Stomach (tissue), 9 donors: ENCODE data around the gene COG5. TPM values are rescaled to one million over a fixed set of nuclear protein-coding genes. Genes with fewer than 3 reads are reported as not detected.

Experiments used
- DNase-seq, 2 donors: peaks; one replicate each; pipeline versions ENCODE4 v3.0.0 to v3.0.0-alpha.2; 2013 to 2019
- H3K27ac ChIP-seq, 5 donors: fragments of 200-600 bp in 4 of 5; sonication (generic) in 4 of 5; one replicate each; pipeline ENCODE4 v1.5.1; 2013 to 2019; ENCODE audit warnings: mild to moderate bottlenecking in 1 of 5, moderate library complexity in 1 of 5
- H3K27me3 ChIP-seq, 3 donors: fragments of 200-600 bp; sonication (generic); one replicate each; pipeline ENCODE4 v1.5.1; 2017 to 2019; ENCODE audit warnings: mixed run types in 1 of 3
- H3K36me3 ChIP-seq, 4 donors: fragments of 200-600 bp; sonication (generic); 1 replicate in 3 of 4; 2 replicates in 1 of 4; pipeline ENCODE4 v1.5.1; 2016 to 2019
- H3K4me1 ChIP-seq, 4 donors: fragments of 200-600 bp; sonication (generic); one replicate each; pipeline ENCODE4 v1.5.1; 2016 to 2019
- H3K4me3 ChIP-seq, 4 donors: fragments of 200-600 bp; sonication (generic) in 3 of 4; one replicate each; pipeline ENCODE4 v1.5.1; 2016 to 2019; ENCODE audit warnings: mild to moderate bottlenecking in 1 of 4
- H3K9me3 ChIP-seq, 4 donors: fragments of 200-600 bp; sonication (generic); one replicate each; pipeline ENCODE4 v1.5.1; 2016 to 2019
- EP300 ChIP-seq: sonication (generic); formaldehyde crosslinking; IDR thresholded peaks from one replicate; pipeline ENCODE4 v1.6.1; 2017; ENCODE audit warnings: antibody characterized with exemption
- POLR2A ChIP-seq, 4 donors: fragments of 450-650 bp; IDR thresholded peaks; one replicate each; pipeline ENCODE4 v1.6.1; 2016; ENCODE audit warnings: antibody characterized with exemption in 4 of 4, control low read depth in 2 of 4, mild to moderate bottlenecking in 1 of 4, moderate library complexity in 1 of 4
- POLR2AphosphoS5 ChIP-seq, 3 donors: sonication (generic); formaldehyde crosslinking; IDR thresholded peaks; one replicate each; pipeline ENCODE4 v1.6.1; 2016; ENCODE audit warnings: antibody characterized with exemption in 3 of 3
- WGBS, 5 donors: extraction: QIAGEN DNeasy Blood & Tissue Kit in 3 of 5; methylation state at CpG; one replicate each; pipeline versions ENCODE4 v1.1.5 to v1.1.7; 2013 to 2018; 5-methylcytosine and 5-hydroxymethylcytosine counted together
- intact Hi-C: fragments of 100-400 bp; cut with DNase I; formaldehyde crosslinking; loops from one replicate; pipeline ENCODE4 v1.15.1; 2023; ENCODE audit warnings: low total_unique reads
- polyA plus RNA-seq, 3 donors: library from polyadenylated mRNA; stranded (reverse); fragments of 200-250 nt; gene quantifications; one replicate each; pipeline ENCODE4 v1.2.3, GENCODE V29; 2013
- total RNA-seq, 5 donors: library from RNA; depleted of rRNA; stranded (reverse); fragments of >200 nt; gene quantifications; one replicate each; pipeline versions ENCODE4 v1.1.0 to v1.2.3, GENCODE V29; 2014 to 2016
- TF ChIP-seq, protein P1 (sequence below), 7 experiments: fragments of 450-650 bp in 4 of 7; fragments of 200-600 bp in 3 of 7; sonication (generic) in 3 of 7; IDR thresholded peaks; one replicate each; pipeline ENCODE4 v1.5.1; 2016 to 2019; ENCODE audit warnings: antibody characterized with exemption in 7 of 7, control low read depth in 2 of 7, mild to moderate bottlenecking in 1 of 7
- donor health status: healthy with polysubstance abuse.
- donor health status: Bipolar disorder and iron deficiency.
- donor health status: healthy.

Gene COG5
- total and polyA plus RNA-seq, 8 donors, result 5.2 to 285 (median 17.1) TPM

DNA sequence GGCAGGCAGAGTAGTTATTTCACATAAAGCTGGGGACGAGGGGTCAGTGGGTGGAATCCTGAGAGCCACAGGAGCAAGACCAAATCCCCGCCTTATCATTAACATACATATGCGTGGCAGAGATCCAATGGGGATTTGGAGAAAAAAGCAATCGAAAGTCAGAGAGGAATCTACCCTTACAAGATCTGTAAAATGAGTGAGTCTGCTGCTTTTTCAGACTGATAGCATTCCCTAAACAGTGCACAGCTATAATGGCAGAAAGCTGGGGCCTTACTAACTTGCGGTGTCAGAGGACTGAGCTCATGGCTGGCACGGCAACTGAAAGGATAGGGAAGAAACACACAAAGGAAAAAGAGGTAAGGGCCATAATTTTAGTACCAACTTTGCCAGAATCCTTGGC lies 68.8 kb downstream of the COG5 start:
- H3K4me3 ChIP-seq, result no peak overlapping the region
- no peak overlapping the region for H3K27ac ChIP-seq
- H3K9me3 ChIP-seq, result no peaks in the 10 kb centered on the region
- no peaks in the 10 kb centered on the region for H3K27me3 ChIP-seq
- DNase-seq, result no peak
- no peak for TF ChIP-seq POLR2AphosphoS5 (IDR thresholded peaks at IDR 0.05)
- TF ChIP-seq, protein P1, sequence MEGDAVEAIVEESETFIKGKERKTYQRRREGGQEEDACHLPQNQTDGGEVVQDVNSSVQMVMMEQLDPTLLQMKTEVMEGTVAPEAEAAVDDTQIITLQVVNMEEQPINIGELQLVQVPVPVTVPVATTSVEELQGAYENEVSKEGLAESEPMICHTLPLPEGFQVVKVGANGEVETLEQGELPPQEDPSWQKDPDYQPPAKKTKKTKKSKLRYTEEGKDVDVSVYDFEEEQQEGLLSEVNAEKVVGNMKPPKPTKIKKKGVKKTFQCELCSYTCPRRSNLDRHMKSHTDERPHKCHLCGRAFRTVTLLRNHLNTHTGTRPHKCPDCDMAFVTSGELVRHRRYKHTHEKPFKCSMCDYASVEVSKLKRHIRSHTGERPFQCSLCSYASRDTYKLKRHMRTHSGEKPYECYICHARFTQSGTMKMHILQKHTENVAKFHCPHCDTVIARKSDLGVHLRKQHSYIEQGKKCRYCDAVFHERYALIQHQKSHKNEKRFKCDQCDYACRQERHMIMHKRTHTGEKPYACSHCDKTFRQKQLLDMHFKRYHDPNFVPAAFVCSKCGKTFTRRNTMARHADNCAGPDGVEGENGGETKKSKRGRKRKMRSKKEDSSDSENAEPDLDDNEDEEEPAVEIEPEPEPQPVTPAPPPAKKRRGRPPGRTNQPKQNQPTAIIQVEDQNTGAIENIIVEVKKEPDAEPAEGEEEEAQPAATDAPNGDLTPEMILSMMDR (IDR thresholded peaks at IDR 0.05), result no peak
- TF ChIP-seq EP300, result no peak
- no peak for TF ChIP-seq POLR2A (IDR thresholded peaks at IDR 0.05)
- intact Hi-C loops, result no loop called here
- WGBS, 5 donors, result 82 to 95% (median 91%) methylated on average over 6 of the region's 6 CpGs
- H3K36me3 ChIP-seq, result no peaks in the 10 kb centered on the region
- H3K4me1 ChIP-seq, result peaks cover 0 to 3% (median 0%) of the 10 kb centered on the region in 4 donors

DNA sequence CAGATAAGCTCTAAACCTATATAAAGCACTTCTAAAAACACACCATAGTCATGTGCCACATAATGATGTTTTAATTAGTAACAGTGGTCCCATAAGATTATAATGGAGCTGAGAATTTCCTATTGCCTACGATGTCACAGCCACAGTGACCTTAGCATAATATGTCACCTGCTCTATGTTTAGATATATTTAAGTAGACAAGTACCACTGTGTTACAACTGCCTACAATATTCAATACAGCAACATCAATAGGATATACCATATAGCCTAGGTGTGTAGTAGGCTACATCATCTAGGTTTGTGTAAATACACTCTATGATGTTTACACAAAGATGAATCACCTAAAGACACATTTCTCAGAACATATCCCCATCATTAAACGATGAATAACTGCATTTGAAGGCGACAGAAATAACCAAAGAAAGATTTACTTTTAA lies 69.4 kb downstream of the COG5 start:
- DNase-seq, result no peak
- no peak overlapping the region for H3K4me3 ChIP-seq
- TF ChIP-seq POLR2AphosphoS5 (IDR thresholded peaks at IDR 0.05) (no peak), EP300 (no peak), POLR2A (IDR thresholded peaks at IDR 0.05) (no peak)
- TF ChIP-seq, protein P1 (IDR thresholded peaks at IDR 0.05), result no peak
- peaks cover 0 to 3% (median 0%) of the 10 kb centered on the region in 4 donors for H3K4me1 ChIP-seq
- intact Hi-C loops, result no loop called here
- H3K27ac ChIP-seq, result no peak overlapping the region
- no peaks in the 10 kb centered on the region for H3K27me3 ChIP-seq
- 74 to 83% (median 79%) methylated on average over 3 of the region's 3 CpGs for WGBS, 5 donors
- no peaks in the 10 kb centered on the region for H3K36me3 ChIP-seq
- no peaks in the 10 kb centered on the region for H3K9me3 ChIP-seq

DNA sequence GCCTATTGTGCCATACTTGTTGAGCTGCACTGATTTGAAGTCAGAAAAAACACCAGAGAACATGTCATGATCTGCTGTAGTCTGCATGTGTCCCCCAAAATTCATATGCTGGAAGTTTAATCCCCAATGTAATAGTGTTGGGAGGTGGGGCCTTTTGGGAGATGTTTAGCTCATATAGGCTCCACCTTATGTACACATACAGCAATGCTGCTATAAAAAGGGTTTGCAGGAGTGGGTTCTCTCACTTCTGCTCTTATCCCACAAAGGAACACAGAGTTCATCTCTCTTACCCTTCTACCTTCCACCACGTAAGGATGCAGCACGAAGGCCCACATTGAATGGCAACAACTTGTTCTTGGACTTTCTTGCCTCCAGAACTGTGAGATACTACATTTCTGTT lies 70.8 kb downstream of the COG5 start:
- intact Hi-C loops, result no loop called here
- Histone ChIP-seq H3K4me3 (no peak overlapping the region), H3K36me3 (no peaks in the 10 kb centered on the region), H3K27me3 (no peaks in the 10 kb centered on the region), H3K4me1 (peaks cover 0 to 3% (median 0%) of the 10 kb centered on the region in 4 donors), H3K27ac (no peak overlapping the region), H3K9me3 (no peaks in the 10 kb centered on the region)
- WGBS, 5 donors, result 92 to 99% (median 96%) methylated on average over 2 of the region's 2 CpGs
- TF ChIP-seq POLR2AphosphoS5 (IDR thresholded peaks at IDR 0.05), result no peak
- TF ChIP-seq POLR2A (IDR thresholded peaks at IDR 0.05), result no peak
- no peak for TF ChIP-seq EP300
- TF ChIP-seq, protein P1 (IDR thresholded peaks at IDR 0.05), result no peak
- DNase-seq, result no peak

DNA sequence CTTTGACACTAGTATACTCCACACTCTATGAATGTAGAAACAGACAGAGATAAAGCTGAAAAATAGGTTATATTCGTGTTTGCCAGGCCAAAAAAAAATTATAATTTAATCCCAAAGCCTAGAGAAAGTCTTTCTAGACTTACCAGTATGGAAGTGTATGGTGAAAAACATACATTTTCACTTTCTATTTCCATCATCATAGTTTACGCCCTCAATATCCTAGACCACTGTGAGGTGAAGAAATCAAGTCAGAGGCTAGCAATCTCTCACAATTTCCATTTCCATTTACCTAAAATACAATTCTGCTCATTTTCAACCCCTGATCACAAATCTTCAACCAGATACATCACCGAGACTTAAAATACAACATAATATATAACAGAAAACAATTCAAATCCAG lies 77.7 kb downstream of the COG5 start:
- no peaks in the 10 kb centered on the region for H3K4me1 ChIP-seq
- H3K27me3 ChIP-seq, result no peaks in the 10 kb centered on the region
- TF ChIP-seq POLR2AphosphoS5 (IDR thresholded peaks at IDR 0.05) (no peak), POLR2A (IDR thresholded peaks at IDR 0.05) (no peak)
- WGBS, 5 donors, result 80 to 90% (median 88%) methylated on average over 3 of the region's 3 CpGs
- no peaks in the 10 kb centered on the region for H3K36me3 ChIP-seq
- no peak overlapping the region for H3K27ac ChIP-seq
- no peak for DNase-seq
- intact Hi-C loops, result no loop called here
- no peaks in the 10 kb centered on the region for H3K9me3 ChIP-seq
- no peak overlapping the region for H3K4me3 ChIP-seq

DNA sequence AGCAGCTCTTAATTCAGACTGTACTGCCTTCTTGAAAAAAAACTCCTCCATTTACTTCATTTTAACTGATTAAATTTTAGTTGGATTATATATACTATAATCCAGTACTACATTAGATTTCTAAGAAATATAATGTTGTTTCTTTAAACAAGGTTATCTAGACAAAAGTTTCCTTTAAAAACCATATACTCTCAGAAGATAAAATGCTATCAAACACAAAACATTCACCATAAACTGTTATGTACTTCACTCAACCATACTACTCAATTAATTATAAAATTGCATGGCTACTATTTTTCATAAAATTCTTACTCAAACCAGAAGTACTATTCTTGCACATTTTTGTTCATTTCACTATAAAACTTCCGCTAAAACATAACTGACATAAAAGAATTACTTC lies 81.1 kb downstream of the COG5 start:
- Histone ChIP-seq H3K36me3 (no peaks in the 10 kb centered on the region), H3K27ac (no peak overlapping the region), H3K9me3 (no peaks in the 10 kb centered on the region), H3K27me3 (no peaks in the 10 kb centered on the region), H3K4me3 (no peak overlapping the region), H3K4me1 (no peaks in the 10 kb centered on the region)
- no peak for DNase-seq
- no peak for TF ChIP-seq POLR2AphosphoS5 (IDR thresholded peaks at IDR 0.05)
- no peak for TF ChIP-seq POLR2A (IDR thresholded peaks at IDR 0.05)
- intact Hi-C loops, result no loop called here
- WGBS, 5 donors, result 94 to 100% (median 98%) methylated on average over 1 of the region's 1 CpG
